ENCODE data around the gene ATP5F1C.

- TF ChIP-seq POLR2AphosphoS5 (IDR thresholded peaks at IDR 0.05; ENCODE audit: low read depth, low read length), result no peak
- no peak for TF ChIP-seq SIN3A (IDR thresholded peaks at IDR 0.05; ENCODE audit: borderline replicate concordance, insufficient read depth, low read length)
- no peak for TF ChIP-seq REST (IDR thresholded peaks at IDR 0.05; ENCODE audit: insufficient read depth in 1 of 2, low read depth in 2 of 2, low read length in 2 of 2)
- no peak for TF ChIP-seq TAF1 (IDR thresholded peaks at IDR 0.05; ENCODE audit: borderline replicate concordance, insufficient read depth, low read length)
Measured at GRCh38 chr10:7776777-7777176, 11.2 kb upstream of the ATP5F1C start.

Data from PFSK-1 (cell line).